H9 (cell line): ENCODE results near the gene TEAD1. TPM values are rescaled to one million over a fixed set of nuclear protein-coding genes. Genes with fewer than 3 reads are reported as not detected.

Source experiments
- DNase-seq: peaks from one replicate; pipeline ENCODE4 v3.0.0-alpha.2; 2017
- H2AFZ ChIP-seq: one replicate; pipeline ENCODE4 v1.6.1; 2013; ENCODE audit warnings: mild to moderate bottlenecking, low read length, control low read depth, moderate library complexity
- H2AK5ac ChIP-seq: 2 replicates; pipeline ENCODE4 v1.6.1; 2013; ENCODE audit warnings: low read length, control low read depth, mixed read lengths; ENCODE audit not compliant: insufficient read length
- H2BK120ac ChIP-seq: one replicate; pipeline ENCODE4 v1.6.1; 2013; ENCODE audit warnings: low read depth, mild to moderate bottlenecking, low read length, control low read depth, inconsistent platforms; ENCODE audit not compliant: poor library complexity, severe bottlenecking
- H2BK12ac ChIP-seq: 2 replicates; pipeline ENCODE4 v1.6.1; 2013; ENCODE audit warnings: low read length, control low read depth, mixed read lengths, low read depth; ENCODE audit not compliant: insufficient read length
- H2BK15ac ChIP-seq: 2 replicates; pipeline ENCODE4 v1.6.1; 2013; ENCODE audit warnings: low read depth, low read length, control low read depth
- H2BK20ac ChIP-seq: one replicate; pipeline ENCODE4 v1.6.1; 2013; ENCODE audit warnings: low read depth, mild to moderate bottlenecking, low read length, control low read depth, inconsistent platforms; ENCODE audit not compliant: poor library complexity, severe bottlenecking
- H2BK5ac ChIP-seq: 2 replicates; pipeline ENCODE4 v1.6.1; 2013; ENCODE audit warnings: low read length, control low read depth, mixed read lengths; ENCODE audit not compliant: insufficient read length
- H3K14ac ChIP-seq: 2 replicates; pipeline ENCODE4 v1.6.1; 2013; ENCODE audit warnings: low read length, control low read depth; ENCODE audit not compliant: insufficient read depth
- H3K18ac ChIP-seq: 2 replicates; pipeline ENCODE4 v1.6.1; 2013; ENCODE audit warnings: low read depth, mild to moderate bottlenecking, mixed read lengths, low read length, control low read depth; ENCODE audit not compliant: insufficient read length
- H3K23ac ChIP-seq: 2 replicates; pipeline ENCODE4 v1.6.1; 2013; ENCODE audit warnings: low read length, control low read depth, mixed read lengths, low read depth; ENCODE audit not compliant: insufficient read length
- H3K23me2 ChIP-seq: 2 replicates; pipeline ENCODE4 v1.6.1; 2013; ENCODE audit warnings: low read depth, mild to moderate bottlenecking, mixed read lengths, low read length, control low read depth; ENCODE audit not compliant: insufficient read length, poor library complexity, severe bottlenecking
- H3K27ac ChIP-seq: 2 replicates; pipeline ENCODE4 v1.5.1; 2013; ENCODE audit warnings: low read length, control low read depth, mixed read lengths, low read depth; ENCODE audit not compliant: insufficient read length
- H3K27me3 ChIP-seq: 2 replicates; pipeline ENCODE4 v1.6.1; 2013; ENCODE audit warnings: low read length, control low read depth, inconsistent platforms; ENCODE audit not compliant: insufficient read depth
- H3K4ac ChIP-seq: 2 replicates; pipeline ENCODE4 v1.6.1; 2013; ENCODE audit warnings: low read depth, mild to moderate bottlenecking, control low read depth, inconsistent platforms, low read length, moderate library complexity
- H3K4me1 ChIP-seq: 2 replicates; pipeline ENCODE4 v1.6.1; 2013; ENCODE audit warnings: low read length, control low read depth, inconsistent platforms; ENCODE audit not compliant: insufficient read depth
- H3K4me2 ChIP-seq: 2 replicates; pipeline ENCODE4 v1.6.1; 2013; ENCODE audit warnings: low read length, control low read depth, mixed read lengths; ENCODE audit not compliant: insufficient read length, insufficient read depth
- H3K56ac ChIP-seq: 2 replicates; pipeline ENCODE4 v1.6.1; 2013; ENCODE audit warnings: low read depth, mild to moderate bottlenecking, mixed read lengths, low read length, control low read depth; ENCODE audit not compliant: insufficient read length
- H3K79me1 ChIP-seq: 2 replicates; pipeline ENCODE4 v1.6.1; 2013; ENCODE audit warnings: low read depth, mild to moderate bottlenecking, moderate library complexity, low read length, control low read depth, inconsistent platforms; ENCODE audit not compliant: insufficient read depth, poor library complexity, severe bottlenecking
- H3K79me2 ChIP-seq: 2 replicates; pipeline ENCODE4 v1.6.1; 2013; ENCODE audit warnings: low read length, control low read depth, inconsistent platforms; ENCODE audit not compliant: insufficient read depth
- H3K9ac ChIP-seq: 2 replicates; pipeline ENCODE4 v1.6.1; 2013; ENCODE audit warnings: low read length, control low read depth, mixed read lengths; ENCODE audit not compliant: insufficient read length; ENCODE audit errors: extremely low read depth
- H3K9me3 ChIP-seq: one replicate; pipeline ENCODE4 v1.6.1; 2013; ENCODE audit warnings: low read depth, low read length, inconsistent platforms; ENCODE audit not compliant: control insufficient read depth
- H3T11ph ChIP-seq: one replicate; pipeline ENCODE4 v1.6.1; 2013; ENCODE audit warnings: mild to moderate bottlenecking, low read length, control low read depth, inconsistent platforms
- H4K20me1 ChIP-seq: one replicate; pipeline ENCODE4 v1.6.1; 2013; ENCODE audit not compliant: control insufficient read depth, insufficient read length, insufficient read depth
- H4K5ac ChIP-seq: 2 replicates; pipeline ENCODE4 v1.6.1; 2013; ENCODE audit warnings: low read depth, mild to moderate bottlenecking, mixed read lengths, low read length, control low read depth; ENCODE audit not compliant: insufficient read length
- H4K8ac ChIP-seq: replicated peaks from 2 replicates; pipeline ENCODE4 v1.6.1; 2013; ENCODE audit warnings: low read length, control low read depth, mixed read lengths, low read depth; ENCODE audit not compliant: insufficient read length
- H4K91ac ChIP-seq: 2 replicates; pipeline ENCODE4 v1.6.1; 2013; ENCODE audit warnings: low read depth, mild to moderate bottlenecking, moderate library complexity, mixed read lengths, low read length, control low read depth; ENCODE audit not compliant: insufficient read length
- H3K27ac Mint-ChIP-seq, 3 experiments: 2 replicates in 2 of 3; 3 replicates in 1 of 3; pipeline ENCODE4 v1.8.0; 2020 to 2021; ENCODE audit warnings: mixed read lengths in 3 of 3, mild to moderate bottlenecking in 1 of 3, moderate library complexity in 1 of 3
- H3K27me3 Mint-ChIP-seq: 2 replicates; pipeline ENCODE4 v1.8.0; 2021; ENCODE audit warnings: low read depth, mild to moderate bottlenecking, moderate library complexity, mixed read lengths
- H3K36me3 Mint-ChIP-seq, 3 experiments: 2 replicates in 2 of 3; 3 replicates in 1 of 3; pipeline ENCODE4 v1.8.0; 2020 to 2021; ENCODE audit warnings: low read depth in 3 of 3, mixed read lengths in 3 of 3; ENCODE audit not compliant: insufficient read depth in 1 of 3
- H3K4me1 Mint-ChIP-seq, 2 experiments: 2 replicates each; pipeline ENCODE4 v1.8.0; 2020; ENCODE audit warnings: mixed read lengths in 2 of 2
- H3K4me3 Mint-ChIP-seq, 2 experiments: 2 replicates in 1 of 2; 3 replicates in 1 of 2; pipeline ENCODE4 v1.8.0; 2020 to 2021; ENCODE audit warnings: mild to moderate bottlenecking in 2 of 2, mixed read lengths in 2 of 2, moderate library complexity in 1 of 2
- H3K9me3 Mint-ChIP-seq, 2 experiments: 2 replicates in 1 of 2; 3 replicates in 1 of 2; pipeline ENCODE4 v1.8.0; 2020; ENCODE audit warnings: mild to moderate bottlenecking in 2 of 2, mixed read lengths in 2 of 2, moderate library complexity in 1 of 2
- CTCF ChIP-seq: fragments of 200-600 bp; sonication (generic); conservative IDR thresholded peaks from 3 replicates; pipeline ENCODE4 v1.8.0; 2021; ENCODE audit warnings: antibody characterized with exemption, mild to moderate bottlenecking
- WGBS: extraction: QIAGEN DNeasy Blood & Tissue Kit; methylation state at CpG from one replicate; pipeline ENCODE4 v1.1.7; 2013; ENCODE audit warnings: missing lambda C conversion rate, low lambda C conversion rate, mixed read lengths; ENCODE audit not compliant: insufficient read length; ENCODE audit errors: extremely low coverage; 5-methylcytosine and 5-hydroxymethylcytosine counted together
- total RNA-seq: library from RNA; stranded (reverse); gene quantifications from 2 replicates; pipeline ENCODE4 v1.2.1, GENCODE V29; 2021

The TEAD1 gene
- total RNA-seq, 1 experiment from 2014 or later = 75.1 TPM

- no peak overlapping the region for H2BK120ac ChIP-seq
- H2AK5ac ChIP-seq = no peak overlapping the region
- H3K4me1 ChIP-seq = no peaks in the 10 kb centered on the region
- no peak overlapping the region for H2BK15ac ChIP-seq
- Mint-ChIP-seq H3K27me3 (0 out of 2 replicates have a peak, but pooled peaks cover 2% of the 10 kb centered on the region), H3K27ac (no peak overlapping the region), H3K36me3 (no peaks in the 10 kb centered on the region), H3K4me3 (no peak overlapping the region), H3K9me3 (no peaks in the 10 kb centered on the region; a peak in 1 of 5 replicates), H3K4me1 (peaks cover 21% of the 10 kb centered on the region in 2 experiments)
- no peak overlapping the region for H2BK20ac ChIP-seq
- no peak overlapping the region for H2AFZ ChIP-seq
- no peaks in the 10 kb centered on the region for H3K9me3 ChIP-seq
- H3K79me1 ChIP-seq = no peaks in the 10 kb centered on the region
- H2BK12ac ChIP-seq = no peak overlapping the region
- no peak for TF ChIP-seq CTCF
- H3K18ac ChIP-seq = no peak overlapping the region
- H3K4me2 ChIP-seq = no peak overlapping the region
- H3K9ac ChIP-seq = no peak overlapping the region
- H2BK5ac ChIP-seq = no peak overlapping the region
- no peak overlapping the region for H4K8ac ChIP-seq
- H3K79me2 ChIP-seq = 0 out of 2 replicates have a peak, but pooled peaks cover 4% of the 10 kb centered on the region
- no peak overlapping the region for H4K91ac ChIP-seq
- no peak overlapping the region for H3K4ac ChIP-seq
- no peak overlapping the region for H3K14ac ChIP-seq
- no peak overlapping the region for H4K5ac ChIP-seq
- DNase-seq = no peak
- no peak overlapping the region for H3K23ac ChIP-seq
- H3T11ph ChIP-seq = no peak overlapping the region
- H3K27me3 ChIP-seq = no peaks in the 10 kb centered on the region
- H4K20me1 ChIP-seq = no peaks in the 10 kb centered on the region
- no peaks in the 10 kb centered on the region for H3K23me2 ChIP-seq
- no peak overlapping the region for H3K27ac ChIP-seq
- no peak overlapping the region for H3K56ac ChIP-seq
- no CpG with 5 or more reads among the region's 7 CpGs for WGBS
These were observed 290.4 kb downstream of the TEAD1 start for GRCh38 chr11:12964650-12965049.
